Measurements from ENCODE around the gene CENPW. TPM values are rescaled to one million over a fixed set of nuclear protein-coding genes. Genes with fewer than 3 reads are reported as not detected.

Gene CENPW
- total RNA-seq, 1 experiment from 2014 or later = 13.6 TPM

DNA sequence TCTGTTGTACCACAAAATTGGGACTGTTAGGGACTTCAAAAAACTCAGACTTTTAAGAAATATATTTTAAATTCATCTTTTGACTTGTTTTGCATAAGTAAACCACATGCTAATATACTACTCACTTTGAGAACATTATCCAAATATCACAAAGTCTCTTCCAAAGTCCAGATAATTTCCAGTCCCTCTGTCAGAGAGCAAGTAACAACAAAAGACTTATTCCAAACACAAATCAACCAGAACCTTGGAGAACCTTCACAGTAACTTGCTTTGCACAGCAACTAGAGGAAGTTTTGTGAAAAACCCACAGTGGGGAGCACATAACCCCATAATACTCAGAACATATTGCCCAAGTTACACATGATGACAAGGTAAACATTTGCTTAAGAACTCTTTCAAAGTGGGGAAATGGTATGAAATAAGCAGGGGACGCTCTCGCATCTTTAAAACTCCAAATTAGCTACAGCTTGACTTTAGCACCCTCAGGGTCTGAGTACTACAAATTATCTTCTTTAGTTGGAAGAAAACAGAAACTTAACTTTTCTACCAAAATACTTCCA, 37.8 kb downstream of the CENPW start:
- H3K4me3 ChIP-seq (ENCODE audit: low read length) = no peak overlapping the region
- H3K4me2 ChIP-seq (ENCODE audit: low read depth, low read length, poor library complexity, severe bottlenecking) = no peak overlapping the region
- H3K36me3 ChIP-seq (ENCODE audit: insufficient read depth, low read length) = no peaks in the 10 kb centered on the region
- no peaks in the 10 kb centered on the region for H4K20me1 ChIP-seq (ENCODE audit: insufficient read depth, low read depth, low read length)
- H3K27me3 ChIP-seq (ENCODE audit: low read length) = no peaks in the 10 kb centered on the region
- no peak overlapping the region for H3K27ac ChIP-seq (ENCODE audit: low read length)
- H3K79me2 ChIP-seq (ENCODE audit: low read length) = no peaks in the 10 kb centered on the region
- no peak for DNase-seq
- H3K9ac ChIP-seq (ENCODE audit: low read length) = no peak overlapping the region
- H3K9me2 ChIP-seq (replicated peaks; ENCODE audit: insufficient read depth, low read length) = no peaks in the 10 kb centered on the region
- no peak overlapping the region for H2AFZ ChIP-seq (ENCODE audit: low read length)
- no peaks in the 10 kb centered on the region for H3K4me1 ChIP-seq (ENCODE audit: low read length)
- peaks cover 5% of the 10 kb centered on the region; the same call in 1 of the 2 replicates for H3K9me3 ChIP-seq (ENCODE audit: low read length)

DNA sequence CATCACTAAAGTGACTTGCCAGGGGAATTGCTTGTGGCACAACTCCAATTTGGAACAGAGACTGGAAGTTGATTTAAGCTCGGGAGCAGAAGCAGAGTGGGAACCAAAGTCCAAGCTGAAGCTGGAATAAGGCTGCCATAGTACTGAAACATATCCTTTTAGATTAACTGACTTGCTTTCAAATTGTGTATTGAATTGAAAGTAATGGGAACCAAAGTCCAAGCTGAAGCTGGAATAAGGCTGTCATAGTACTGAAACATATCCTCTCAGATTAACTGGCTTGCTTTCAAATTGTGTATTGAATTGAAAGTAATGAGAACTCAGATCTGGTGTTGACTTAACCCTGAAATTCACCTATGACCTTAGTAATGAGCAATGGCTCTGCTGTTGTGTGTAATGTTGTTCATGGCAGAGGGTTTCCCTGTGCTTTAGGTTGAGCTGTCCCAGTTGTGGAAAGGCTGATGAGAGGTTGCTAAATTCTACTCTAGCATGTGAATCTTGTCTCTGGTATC, 40.2 kb downstream of the CENPW start:
- H3K79me2 ChIP-seq (ENCODE audit: low read length) = no peaks in the 10 kb centered on the region
- no peaks in the 10 kb centered on the region for H4K20me1 ChIP-seq (ENCODE audit: insufficient read depth, low read depth, low read length)
- H3K9me3 ChIP-seq (ENCODE audit: low read length) = no peaks in the 10 kb centered on the region
- H3K4me1 ChIP-seq (ENCODE audit: low read length) = no peaks in the 10 kb centered on the region
- H3K27me3 ChIP-seq (ENCODE audit: low read length) = no peaks in the 10 kb centered on the region
- no peaks in the 10 kb centered on the region for H3K36me3 ChIP-seq (ENCODE audit: insufficient read depth, low read length)
- no peak overlapping the region for H3K4me2 ChIP-seq (ENCODE audit: low read depth, low read length, poor library complexity, severe bottlenecking)
- H2AFZ ChIP-seq (ENCODE audit: low read length) = no peak overlapping the region
- no peak overlapping the region for H3K4me3 ChIP-seq (ENCODE audit: low read length)
- H3K9ac ChIP-seq (ENCODE audit: low read length) = no peak overlapping the region
- H3K27ac ChIP-seq (ENCODE audit: low read length) = no peak overlapping the region
- no peak for DNase-seq
- no peaks in the 10 kb centered on the region for H3K9me2 ChIP-seq (replicated peaks; ENCODE audit: insufficient read depth, low read length)

DNA sequence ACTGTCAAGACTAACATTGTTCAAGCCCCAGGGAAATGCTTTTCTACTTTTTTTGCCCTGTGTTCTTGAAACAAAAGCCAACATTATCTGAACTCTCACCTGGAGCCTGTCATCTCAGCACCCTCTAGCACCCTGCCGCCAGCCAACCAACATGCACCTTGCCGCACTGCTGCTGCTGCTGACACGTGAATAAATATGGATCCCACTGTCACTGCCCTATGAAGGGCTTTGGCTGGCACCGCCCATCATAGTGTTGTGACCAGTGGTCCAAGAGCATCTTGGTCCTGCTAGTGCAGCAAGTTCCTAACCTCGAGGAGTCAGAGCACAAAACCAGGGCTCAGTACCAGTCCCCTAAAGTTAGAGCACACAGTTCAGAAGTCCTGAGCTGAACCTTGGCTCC, 41.6 kb downstream of the CENPW start:
- H3K4me1 ChIP-seq (ENCODE audit: low read length) = no peaks in the 10 kb centered on the region
- H3K27me3 ChIP-seq (ENCODE audit: low read length) = no peaks in the 10 kb centered on the region
- H4K20me1 ChIP-seq (ENCODE audit: insufficient read depth, low read depth, low read length) = no peaks in the 10 kb centered on the region
- no peaks in the 10 kb centered on the region for H3K9me2 ChIP-seq (replicated peaks; ENCODE audit: insufficient read depth, low read length)
- no peak overlapping the region for H3K4me2 ChIP-seq (ENCODE audit: low read depth, low read length, poor library complexity, severe bottlenecking)
- H2AFZ ChIP-seq (ENCODE audit: low read length) = no peak overlapping the region
- no peak overlapping the region for H3K4me3 ChIP-seq (ENCODE audit: low read length)
- no peak overlapping the region for H3K9ac ChIP-seq (ENCODE audit: low read length)
- no peaks in the 10 kb centered on the region for H3K9me3 ChIP-seq (ENCODE audit: low read length)
- no peaks in the 10 kb centered on the region for H3K79me2 ChIP-seq (ENCODE audit: low read length)
- H3K27ac ChIP-seq (ENCODE audit: low read length) = no peak overlapping the region
- no peak for DNase-seq
- H3K36me3 ChIP-seq (ENCODE audit: insufficient read depth, low read length) = no peaks in the 10 kb centered on the region

DNA sequence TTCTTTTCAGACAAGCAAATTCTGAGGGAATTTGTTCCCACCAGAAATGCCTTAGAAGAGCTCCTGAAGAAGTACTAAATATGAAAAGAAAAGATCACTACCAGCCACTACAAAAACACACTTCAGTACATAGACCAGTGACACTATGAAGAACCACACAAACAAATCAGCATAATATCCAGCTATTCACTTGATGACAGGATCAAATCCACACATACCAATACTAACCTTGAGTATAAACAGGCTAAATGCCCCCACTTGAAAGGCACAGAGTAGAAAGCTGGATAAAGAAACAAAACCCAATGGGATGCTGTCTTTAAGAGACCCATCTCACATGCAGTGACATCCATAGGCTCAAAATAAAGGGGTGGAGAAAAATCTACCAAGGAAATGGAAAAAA, 43.3 kb downstream of the CENPW start:
- Histone ChIP-seq H3K27ac (ENCODE audit: low read length) (no peak overlapping the region), H3K9ac (ENCODE audit: low read length) (no peak overlapping the region), H3K9me2 (replicated peaks; ENCODE audit: insufficient read depth, low read length) (no peaks in the 10 kb centered on the region), H2AFZ (ENCODE audit: low read length) (no peak overlapping the region), H3K9me3 (ENCODE audit: low read length) (no peaks in the 10 kb centered on the region), H3K4me1 (ENCODE audit: low read length) (no peaks in the 10 kb centered on the region), H3K4me3 (ENCODE audit: low read length) (no peak overlapping the region), H3K27me3 (ENCODE audit: low read length) (no peaks in the 10 kb centered on the region), H4K20me1 (ENCODE audit: insufficient read depth, low read depth, low read length) (no peaks in the 10 kb centered on the region), H3K4me2 (ENCODE audit: low read depth, low read length, poor library complexity, severe bottlenecking) (no peak overlapping the region), H3K36me3 (ENCODE audit: insufficient read depth, low read length) (no peaks in the 10 kb centered on the region), H3K79me2 (ENCODE audit: low read length) (no peaks in the 10 kb centered on the region)
- no peak for DNase-seq

DNA sequence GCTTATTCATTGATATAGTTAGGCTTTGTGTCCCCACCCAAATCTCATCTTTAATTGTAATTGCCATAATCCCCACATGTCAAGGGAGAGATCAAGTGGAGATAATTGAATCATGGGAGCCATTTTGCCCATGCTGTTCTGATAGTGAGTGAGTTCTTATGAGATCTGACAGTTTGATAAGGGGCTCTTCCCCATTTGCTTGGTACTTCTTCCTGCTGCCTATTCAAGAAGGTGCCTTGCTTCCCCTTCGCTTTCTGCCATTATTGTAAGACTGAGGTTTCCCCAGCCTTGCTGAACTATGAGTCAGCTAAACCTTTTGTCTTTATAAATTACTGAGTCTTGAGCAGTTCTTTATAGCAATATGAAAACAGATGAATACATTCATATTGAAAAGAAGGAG, 45.6 kb downstream of the CENPW start:
- no peak overlapping the region for H2AFZ ChIP-seq (ENCODE audit: low read length)
- H3K9ac ChIP-seq (ENCODE audit: low read length) = no peak overlapping the region
- H3K9me2 ChIP-seq (replicated peaks; ENCODE audit: insufficient read depth, low read length) = no peaks in the 10 kb centered on the region
- H3K4me3 ChIP-seq (ENCODE audit: low read length) = no peak overlapping the region
- no peaks in the 10 kb centered on the region for H4K20me1 ChIP-seq (ENCODE audit: insufficient read depth, low read depth, low read length)
- H3K4me2 ChIP-seq (ENCODE audit: low read depth, low read length, poor library complexity, severe bottlenecking) = no peak overlapping the region
- no peak for DNase-seq
- no peaks in the 10 kb centered on the region for H3K4me1 ChIP-seq (ENCODE audit: low read length)
- no peaks in the 10 kb centered on the region for H3K27me3 ChIP-seq (ENCODE audit: low read length)
- no peak overlapping the region for H3K27ac ChIP-seq (ENCODE audit: low read length)
- H3K36me3 ChIP-seq (ENCODE audit: insufficient read depth, low read length) = no peaks in the 10 kb centered on the region
- H3K9me3 ChIP-seq (ENCODE audit: low read length) = no peaks in the 10 kb centered on the region
- H3K79me2 ChIP-seq (ENCODE audit: low read length) = no peaks in the 10 kb centered on the region

DNA sequence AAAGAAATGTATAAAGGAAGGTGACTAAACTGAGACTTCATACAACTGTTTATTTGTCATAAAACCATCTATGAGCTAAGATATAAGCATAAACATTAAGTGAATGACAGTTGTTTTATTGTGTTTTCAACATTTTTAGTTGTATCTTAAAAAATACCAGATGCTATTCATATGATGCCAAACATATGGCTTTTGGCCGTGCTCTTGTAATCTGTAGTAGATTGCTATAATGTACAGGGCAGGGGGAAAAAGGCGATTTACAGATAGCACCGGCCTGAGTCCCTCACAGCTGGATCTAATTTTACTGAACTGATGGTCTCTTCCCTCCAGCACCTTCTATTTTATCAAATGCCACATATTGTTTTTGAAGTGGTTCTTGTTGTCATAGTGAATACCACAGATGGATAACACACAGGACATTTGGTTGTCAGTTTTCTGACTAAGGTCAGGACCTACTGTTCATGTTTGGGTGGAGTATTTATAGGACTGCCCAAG, 48.2 kb downstream of the CENPW start:
- Histone ChIP-seq H3K4me3 (ENCODE audit: low read length) (no peak overlapping the region), H3K9ac (ENCODE audit: low read length) (no peak overlapping the region), H3K9me2 (replicated peaks; ENCODE audit: insufficient read depth, low read length) (no peaks in the 10 kb centered on the region), H3K36me3 (ENCODE audit: insufficient read depth, low read length) (no peaks in the 10 kb centered on the region), H3K27ac (ENCODE audit: low read length) (no peak overlapping the region), H2AFZ (ENCODE audit: low read length) (no peak overlapping the region), H4K20me1 (ENCODE audit: insufficient read depth, low read depth, low read length) (no peaks in the 10 kb centered on the region), H3K79me2 (ENCODE audit: low read length) (no peaks in the 10 kb centered on the region), H3K9me3 (ENCODE audit: low read length) (no peaks in the 10 kb centered on the region), H3K4me1 (ENCODE audit: low read length) (no peaks in the 10 kb centered on the region), H3K27me3 (ENCODE audit: low read length) (no peaks in the 10 kb centered on the region), H3K4me2 (ENCODE audit: low read depth, low read length, poor library complexity, severe bottlenecking) (no peak overlapping the region)
- DNase-seq = no peak

DNA sequence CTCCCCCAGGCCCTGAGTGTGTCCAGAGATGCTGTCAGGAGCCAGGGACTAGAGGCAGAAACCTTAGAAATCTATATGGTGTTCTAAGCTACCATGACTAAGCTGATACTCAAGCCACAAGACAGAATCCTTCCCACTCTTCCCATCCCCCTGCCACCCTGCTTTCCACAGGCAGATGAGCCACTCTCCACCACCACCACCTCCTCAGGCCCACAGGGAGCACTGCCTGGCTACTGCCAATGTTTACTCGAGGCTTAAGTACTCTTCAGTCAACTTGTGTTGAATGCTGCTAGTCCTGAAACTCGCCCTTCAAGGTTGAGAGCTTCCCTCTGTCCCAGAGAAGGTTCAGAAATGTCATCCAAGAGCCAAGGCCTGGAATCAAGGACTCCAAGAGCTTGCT, 56.2 kb downstream of the CENPW start:
- Histone ChIP-seq H3K27ac (ENCODE audit: low read length) (no peak overlapping the region), H3K36me3 (ENCODE audit: insufficient read depth, low read length) (no peaks in the 10 kb centered on the region), H3K4me3 (ENCODE audit: low read length) (no peak overlapping the region), H3K4me2 (ENCODE audit: low read depth, low read length, poor library complexity, severe bottlenecking) (no peak overlapping the region), H3K9me2 (replicated peaks; ENCODE audit: insufficient read depth, low read length) (no peaks in the 10 kb centered on the region), H3K4me1 (ENCODE audit: low read length) (no peaks in the 10 kb centered on the region), H3K27me3 (ENCODE audit: low read length) (no peaks in the 10 kb centered on the region), H2AFZ (ENCODE audit: low read length) (no peak overlapping the region), H4K20me1 (ENCODE audit: insufficient read depth, low read depth, low read length) (no peaks in the 10 kb centered on the region), H3K9ac (ENCODE audit: low read length) (no peak overlapping the region), H3K9me3 (ENCODE audit: low read length) (no peaks in the 10 kb centered on the region), H3K79me2 (ENCODE audit: low read length) (no peaks in the 10 kb centered on the region)
- no peak for DNase-seq
